AG10803 (cell line): ENCODE data around the gene ZNF18.
A peak's percentile ranks its signal among the peaks of the same experiment; 100 is the strongest.

Source experiments
- DNase-seq: peaks from one replicate; pipeline ENCODE4 v3.0.0; 2010; ENCODE audit warnings: low read depth
- H3K4me3 ChIP-seq: 2 replicates; pipeline ENCODE4 v1.5.1; 2011; ENCODE audit warnings: mild to moderate bottlenecking, low read length, control low read depth
- CTCF ChIP-seq: conservative IDR thresholded peaks from 2 replicates; pipeline ENCODE4 v1.5.1; 2011; ENCODE audit warnings: mild to moderate bottlenecking, low read length, control low read depth, inconsistent platforms

ZNF18 gene

GRCh38 chr17:11940904-11941303 is 56.4 kb downstream of the ZNF18 start:
- H3K4me3 ChIP-seq: no peak overlapping the region
- TF ChIP-seq CTCF: no peak
- DNase-seq: no peak

- TF ChIP-seq CTCF: peak; percentile 66
- H3K4me3 ChIP-seq: no peak overlapping the region
- peak; percentile 6 for DNase-seq
Measured at GRCh38 chr17:11935734-11936406, 61.4 kb downstream of the ZNF18 start.

GRCh38 chr17:11932337-11932898 is 64.9 kb downstream of the ZNF18 start:
- no peak overlapping the region for H3K4me3 ChIP-seq
- TF ChIP-seq CTCF: no peak
- no peak for DNase-seq

GRCh38 chr17:11928436-11928835 is 68.8 kb downstream of the ZNF18 start:
- DNase-seq: no peak
- no peak for TF ChIP-seq CTCF
- H3K4me3 ChIP-seq: no peak overlapping the region
